ENCODE results near the gene OSGIN1.

OSGIN1 gene

GRCh38 chr16:83957296-83957855, 4.3 kb downstream of the OSGIN1 start:
- H4K91ac ChIP-seq (ENCODE audit: low read depth, low read length) = no peak overlapping the region
- peaks cover 9 to 16% of the 10 kb centered on the region in 2 experiments for H3K4me1 ChIP-seq (ENCODE audit: control insufficient read depth in 1 of 2, insufficient read depth in 2 of 2, low read length in 2 of 2)
- H3K27ac ChIP-seq (ENCODE audit: low read depth, low read length) = no peak overlapping the region
- no peak overlapping the region for H2BK120ac ChIP-seq (ENCODE audit: insufficient read depth, low read length, poor library complexity)
- H3K79me2 ChIP-seq (ENCODE audit: control insufficient read depth, insufficient read depth, low read length, poor library complexity) = peaks cover 2% of the 10 kb centered on the region
- no peak overlapping the region for H3K9ac ChIP-seq (ENCODE audit: low read length)
- H2AK5ac ChIP-seq (ENCODE audit: low read length) = no peak overlapping the region
- no peaks in the 10 kb centered on the region for H3K27me3 ChIP-seq (ENCODE audit: insufficient read depth, low read length)
- no peak overlapping the region for H3K23ac ChIP-seq (ENCODE audit: low read length)
- H3K18ac ChIP-seq (ENCODE audit: low read length) = no peak overlapping the region
- no peak overlapping the region for H4K12ac ChIP-seq (ENCODE audit: low read depth, low read length)
- no CpG with 5 or more reads among the region's 14 CpGs for WGBS (ENCODE audit: extremely low coverage, insufficient coverage, insufficient read length)
- H3K4me3 ChIP-seq (ENCODE audit: low read depth, low read length) = no peak overlapping the region
- H3K14ac ChIP-seq (ENCODE audit: low read length) = no peak overlapping the region
- no peak overlapping the region for H2BK5ac ChIP-seq (ENCODE audit: low read depth, low read length, poor library complexity)
- H2AFZ ChIP-seq (ENCODE audit: insufficient read depth, low read length, poor library complexity) = no peak overlapping the region
- H2BK12ac ChIP-seq (ENCODE audit: low read length) = no peak overlapping the region
- peaks cover 5% of the 10 kb centered on the region for H3K79me1 ChIP-seq (ENCODE audit: low read length)
- H3K36me3 ChIP-seq (ENCODE audit: control insufficient read depth in 1 of 2, insufficient read depth in 2 of 2, low read length in 2 of 2) = no peaks in the 10 kb centered on the region
- H3K4ac ChIP-seq (ENCODE audit: low read depth, low read length) = no peak overlapping the region
- no peak for DNase-seq
- H3K4me2 ChIP-seq (ENCODE audit: low read length) = no peak overlapping the region
- H4K8ac ChIP-seq (ENCODE audit: low read depth, low read length) = no peak overlapping the region
- no peaks in the 10 kb centered on the region for H3K9me3 ChIP-seq (ENCODE audit: insufficient read depth, low read depth, low read length)

DNA sequence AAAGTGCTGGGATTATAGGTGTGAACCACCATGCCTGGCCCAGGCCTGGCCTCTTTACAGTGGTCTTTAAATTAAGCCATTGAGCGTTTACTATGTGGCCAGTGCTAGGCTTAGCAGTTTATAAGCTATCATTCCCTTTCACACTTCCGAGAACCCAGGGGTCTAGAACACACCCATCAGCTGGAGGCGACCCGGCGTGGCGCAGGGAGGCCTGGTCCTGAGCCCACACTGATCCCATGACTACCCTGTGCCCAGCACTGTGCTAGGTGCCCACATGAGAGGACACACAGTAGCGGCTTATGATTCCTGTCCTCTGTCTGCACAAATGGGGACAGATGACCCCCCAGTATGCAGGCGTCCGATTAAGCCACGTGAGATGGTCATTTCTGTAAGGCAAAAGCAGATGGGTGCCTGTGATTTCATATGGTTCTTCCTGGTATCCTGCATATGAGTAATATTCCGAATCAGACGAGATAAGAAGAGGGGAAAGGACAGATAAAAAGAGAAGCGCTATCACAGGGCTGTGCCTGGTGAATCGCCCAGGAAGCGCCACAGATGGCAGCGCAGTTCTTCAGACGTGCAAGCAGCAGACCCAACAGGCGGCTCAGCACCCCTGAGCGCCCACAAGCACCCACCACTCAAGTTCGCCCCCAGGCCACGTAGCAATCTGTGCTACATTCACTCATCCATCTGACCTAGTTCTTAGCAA, 5.3 kb downstream of the OSGIN1 start:
- no peak overlapping the region for H3K9ac ChIP-seq (ENCODE audit: low read length)
- no CpG with 5 or more reads among the region's 21 CpGs for WGBS (ENCODE audit: extremely low coverage, insufficient coverage, insufficient read length)

DNA sequence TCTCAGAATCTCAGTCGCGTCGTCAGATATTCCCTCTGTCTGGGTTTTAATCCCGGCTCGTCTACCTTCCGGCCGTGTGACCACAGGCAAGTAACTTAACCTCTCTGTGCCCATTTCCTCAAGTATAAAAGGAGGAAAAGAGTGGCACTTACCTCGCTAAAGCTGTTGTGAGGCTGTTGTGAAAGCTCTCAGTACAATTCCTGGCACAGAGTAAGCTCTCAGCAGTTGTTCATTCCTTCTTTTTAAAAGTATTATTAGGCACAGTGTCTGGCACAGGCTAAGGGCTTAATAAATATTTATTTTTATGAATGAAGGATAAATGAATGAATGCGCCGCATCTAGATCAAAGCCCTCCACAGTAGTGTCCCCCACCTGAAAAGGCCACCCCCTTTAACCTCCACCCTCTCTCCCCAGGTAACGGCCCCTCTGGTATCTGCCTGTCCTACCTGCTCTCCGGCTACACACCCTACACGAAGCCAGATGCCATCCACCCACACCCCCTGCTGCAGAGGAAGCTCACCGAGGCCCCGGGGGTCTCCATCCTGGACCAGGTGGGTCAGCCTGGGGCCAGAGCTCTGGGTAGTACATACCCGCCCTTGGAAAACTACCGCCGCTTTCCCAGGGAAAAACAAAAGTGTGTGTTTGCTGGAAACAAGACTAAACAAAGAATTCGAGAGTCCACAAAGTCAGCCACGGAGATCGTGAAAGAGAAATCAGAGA, 6.0 kb downstream of the OSGIN1 start:
- no peak overlapping the region for H3K4me2 ChIP-seq (ENCODE audit: low read length)
- H3K79me2 ChIP-seq (ENCODE audit: control insufficient read depth, insufficient read depth, low read length, poor library complexity) = no peaks in the 10 kb centered on the region
- H3K27ac ChIP-seq (ENCODE audit: low read depth, low read length) = no peak overlapping the region
- no peak overlapping the region for H4K12ac ChIP-seq (ENCODE audit: low read depth, low read length)
- H2BK120ac ChIP-seq (ENCODE audit: insufficient read depth, low read length, poor library complexity) = no peak overlapping the region
- no peak overlapping the region for H2BK12ac ChIP-seq (ENCODE audit: low read length)
- no peak overlapping the region for H4K91ac ChIP-seq (ENCODE audit: low read depth, low read length)
- no peak overlapping the region for H2AK5ac ChIP-seq (ENCODE audit: low read length)
- no peak overlapping the region for H4K8ac ChIP-seq (ENCODE audit: low read depth, low read length)
- no CpG with 5 or more reads among the region's 21 CpGs for WGBS (ENCODE audit: extremely low coverage, insufficient coverage, insufficient read length)
- H3K14ac ChIP-seq (ENCODE audit: low read length) = no peak overlapping the region
- H3K9ac ChIP-seq (ENCODE audit: low read length) = no peak overlapping the region
- H3K4ac ChIP-seq (ENCODE audit: low read depth, low read length) = no peak overlapping the region
- H2AFZ ChIP-seq (ENCODE audit: insufficient read depth, low read length, poor library complexity) = no peak overlapping the region
- H3K18ac ChIP-seq (ENCODE audit: low read length) = no peak overlapping the region
- no peak overlapping the region for H3K23ac ChIP-seq (ENCODE audit: low read length)
- no peaks in the 10 kb centered on the region for H3K9me3 ChIP-seq (ENCODE audit: insufficient read depth, low read depth, low read length)
- no peaks in the 10 kb centered on the region for H3K79me1 ChIP-seq (ENCODE audit: low read length)
- peaks cover 5 to 7% of the 10 kb centered on the region in 2 experiments for H3K4me1 ChIP-seq (ENCODE audit: control insufficient read depth in 1 of 2, insufficient read depth in 2 of 2, low read length in 2 of 2)
- no peaks in the 10 kb centered on the region for H3K36me3 ChIP-seq (ENCODE audit: control insufficient read depth in 1 of 2, insufficient read depth in 2 of 2, low read length in 2 of 2)
- H3K27me3 ChIP-seq (ENCODE audit: insufficient read depth, low read length) = no peaks in the 10 kb centered on the region
- no peak overlapping the region for H2BK5ac ChIP-seq (ENCODE audit: low read depth, low read length, poor library complexity)
- peak; percentile 6 to 21 for DNase-seq
- H3K4me3 ChIP-seq (ENCODE audit: low read depth, low read length) = no peak overlapping the region

More for the DNA sequence above, 5.3 kb downstream of the OSGIN1 start:
- H4K12ac ChIP-seq (ENCODE audit: low read depth, low read length) = no peak overlapping the region
- H3K4ac ChIP-seq (ENCODE audit: low read depth, low read length) = no peak overlapping the region
- DNase-seq = peak; percentile 5 to 32
- H3K9me3 ChIP-seq (ENCODE audit: insufficient read depth, low read depth, low read length) = no peaks in the 10 kb centered on the region
- no peaks in the 10 kb centered on the region for H3K36me3 ChIP-seq (ENCODE audit: control insufficient read depth in 1 of 2, insufficient read depth in 2 of 2, low read length in 2 of 2)
- H3K23ac ChIP-seq (ENCODE audit: low read length) = no peak overlapping the region
- H3K27ac ChIP-seq (ENCODE audit: low read depth, low read length) = no peak overlapping the region
- H2AK5ac ChIP-seq (ENCODE audit: low read length) = no peak overlapping the region
- H2BK120ac ChIP-seq (ENCODE audit: insufficient read depth, low read length, poor library complexity) = no peak overlapping the region
- H3K27me3 ChIP-seq (ENCODE audit: insufficient read depth, low read length) = no peaks in the 10 kb centered on the region
- no peak overlapping the region for H2AFZ ChIP-seq (ENCODE audit: insufficient read depth, low read length, poor library complexity)
- peaks cover under 1% of the 10 kb centered on the region for H3K79me2 ChIP-seq (ENCODE audit: control insufficient read depth, insufficient read depth, low read length, poor library complexity)
- H3K79me1 ChIP-seq (ENCODE audit: low read length) = peaks cover 5% of the 10 kb centered on the region
- H3K18ac ChIP-seq (ENCODE audit: low read length) = no peak overlapping the region
- peaks cover 9 to 13% of the 10 kb centered on the region in 2 experiments for H3K4me1 ChIP-seq (ENCODE audit: control insufficient read depth in 1 of 2, insufficient read depth in 2 of 2, low read length in 2 of 2)
- H2BK12ac ChIP-seq (ENCODE audit: low read length) = no peak overlapping the region
- no peak overlapping the region for H2BK5ac ChIP-seq (ENCODE audit: low read depth, low read length, poor library complexity)
- H3K4me2 ChIP-seq (ENCODE audit: low read length) = no peak overlapping the region
- no peak overlapping the region for H4K8ac ChIP-seq (ENCODE audit: low read depth, low read length)
- H3K14ac ChIP-seq (ENCODE audit: low read length) = no peak overlapping the region
- H3K4me3 ChIP-seq (ENCODE audit: low read depth, low read length) = no peak overlapping the region
- no peak overlapping the region for H4K91ac ChIP-seq (ENCODE audit: low read depth, low read length)

DNA sequence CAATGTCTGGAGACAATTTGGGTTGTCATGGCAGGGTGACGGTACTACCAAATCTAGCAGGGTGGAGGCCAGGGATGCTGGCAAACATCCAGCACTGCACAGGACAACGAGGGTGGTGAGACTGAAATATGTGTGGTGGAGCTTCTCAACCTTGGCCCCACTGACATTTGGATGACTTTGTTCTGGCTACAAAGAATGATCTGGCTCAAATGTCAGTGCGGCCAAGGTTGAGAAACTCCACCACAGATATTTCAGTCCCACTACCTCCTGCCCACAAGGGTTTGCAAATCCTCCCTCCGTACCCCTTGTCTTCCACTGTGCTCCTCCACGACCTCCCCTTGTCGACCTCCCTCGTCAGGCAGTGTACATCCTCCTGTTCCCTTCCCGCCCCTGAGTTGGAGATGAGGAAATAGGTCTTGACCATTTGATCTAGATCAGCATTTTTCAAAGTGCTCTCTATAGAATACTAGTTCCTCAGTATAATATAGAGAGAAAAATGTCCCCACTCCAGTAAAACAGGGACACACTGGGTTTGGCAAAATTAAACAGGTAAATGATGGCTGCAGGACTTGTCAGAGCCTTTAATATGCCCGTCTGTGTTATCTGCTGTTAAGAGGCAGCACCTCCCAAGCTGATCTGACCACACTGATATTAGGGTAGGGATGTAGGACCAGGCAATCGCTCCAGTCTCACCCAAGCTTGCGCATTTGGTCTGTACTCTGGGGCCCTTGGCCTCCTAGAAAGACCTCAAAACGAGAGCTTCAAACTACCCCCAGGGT, 6.8 kb downstream of the OSGIN1 start:
- Histone ChIP-seq H3K23ac (ENCODE audit: low read length) (no peak overlapping the region), H3K4me1 (ENCODE audit: control insufficient read depth in 1 of 2, insufficient read depth in 2 of 2, low read length in 2 of 2) (peaks cover 1% of the 10 kb centered on the region in 2 experiments), H3K36me3 (ENCODE audit: control insufficient read depth in 1 of 2, insufficient read depth in 2 of 2, low read length in 2 of 2) (no peaks in the 10 kb centered on the region), H3K27me3 (ENCODE audit: insufficient read depth, low read length) (no peaks in the 10 kb centered on the region), H3K4me3 (ENCODE audit: low read depth, low read length) (no peak overlapping the region), H3K9me3 (ENCODE audit: insufficient read depth, low read depth, low read length) (no peaks in the 10 kb centered on the region), H3K4ac (ENCODE audit: low read depth, low read length) (no peak overlapping the region), H3K79me1 (ENCODE audit: low read length) (no peaks in the 10 kb centered on the region), H2BK5ac (ENCODE audit: low read depth, low read length, poor library complexity) (no peak overlapping the region), H4K8ac (ENCODE audit: low read depth, low read length) (no peak overlapping the region), H3K79me2 (ENCODE audit: control insufficient read depth, insufficient read depth, low read length, poor library complexity) (no peaks in the 10 kb centered on the region), H3K9ac (ENCODE audit: low read length) (no peak overlapping the region), H2AFZ (ENCODE audit: insufficient read depth, low read length, poor library complexity) (no peak overlapping the region), H3K18ac (ENCODE audit: low read length) (no peak overlapping the region), H4K12ac (ENCODE audit: low read depth, low read length) (no peak overlapping the region), H3K14ac (ENCODE audit: low read length) (no peak overlapping the region), H2BK120ac (ENCODE audit: insufficient read depth, low read length, poor library complexity) (no peak overlapping the region), H2BK12ac (ENCODE audit: low read length) (no peak overlapping the region), H2AK5ac (ENCODE audit: low read length) (no peak overlapping the region), H3K4me2 (ENCODE audit: low read length) (no peak overlapping the region), H4K91ac (ENCODE audit: low read depth, low read length) (no peak overlapping the region), H3K27ac (ENCODE audit: low read depth, low read length) (no peak overlapping the region)
- no peak for DNase-seq
- WGBS (ENCODE audit: extremely low coverage, insufficient coverage, insufficient read length) = no CpG with 5 or more reads among the region's 12 CpGs

Measured in trophoblast cell (in vitro differentiated cells and primary cell).